Left ventricle myocardium inferior (tissue), 1 donor: ENCODE results near the gene TIAM2. TPM values are rescaled to one million over a fixed set of nuclear protein-coding genes. Genes with fewer than 3 reads are reported as not detected.

ENCODE experiments used
- DNase-seq: peaks from one replicate; pipeline ENCODE4 v3.0.0-alpha.2; 2020
- H3K27ac ChIP-seq: fragments of 200-600 bp; replicated peaks from 2 replicates; pipeline ENCODE4 v1.8.0; 2021
- H3K27me3 ChIP-seq: fragments of 200-600 bp; 2 replicates; pipeline ENCODE4 v1.8.0; 2021; ENCODE audit warnings: low read depth
- H3K36me3 ChIP-seq: fragments of 200-600 bp; 2 replicates; pipeline ENCODE4 v1.8.0; 2021
- H3K4me1 ChIP-seq: fragments of 200-600 bp; 2 replicates; pipeline ENCODE4 v1.8.0; 2021
- H3K4me3 ChIP-seq: fragments of 200-600 bp; 2 replicates; pipeline ENCODE4 v1.8.0; 2021; ENCODE audit warnings: mild to moderate bottlenecking, moderate library complexity
- H3K9me3 ChIP-seq: fragments of 200-600 bp; replicated peaks from 2 replicates; pipeline ENCODE4 v1.8.0; 2021
- CTCF ChIP-seq: fragments of 200-600 bp; IDR thresholded peaks from 2 replicates; pipeline ENCODE4 v1.8.0; 2021; ENCODE audit warnings: antibody characterized with exemption, mild to moderate bottlenecking, borderline replicate concordance
- intact Hi-C: fragments of 100-400 bp; cut with micrococcal nuclease; formaldehyde crosslinking; loops from one replicate; pipeline ENCODE4 v1.11.0; 2022
- total RNA-seq: library from RNA; stranded (reverse); fragmentation: NEBNext Ultra II Directional; extraction: Animal tissue kit (Norgen Biotek cat#: 25700); gene quantifications from one replicate; pipeline ENCODE4 v1.2.1, GENCODE V29; 2021
- donor health status: DM: no; HTN: yes; CAD: no; lungs with severe emphysema.

Gene TIAM2
- total RNA-seq, 1 donor from 2014 or later, result 12.0 TPM

GRCh38 chr6:155261111-155261900 lies 266.2 kb downstream of the TIAM2 start:
- H3K36me3 ChIP-seq, result peaks cover 38% of the 10 kb centered on the region
- H3K9me3 ChIP-seq, result no peaks in the 10 kb centered on the region
- no peak overlapping the region for H3K4me3 ChIP-seq

GRCh38 chr6:155262655-155263054 lies 267.5 kb downstream of the TIAM2 start:
- peaks cover 24% of the 10 kb centered on the region for H3K36me3 ChIP-seq
- intact Hi-C loops, result no loop called here
- DNase-seq, result no peak
- peaks cover 30% of the 10 kb centered on the region for H3K4me1 ChIP-seq
- H3K27ac ChIP-seq, result no peak overlapping the region
- no peak overlapping the region for H3K4me3 ChIP-seq
- TF ChIP-seq CTCF, result no peak
- H3K9me3 ChIP-seq, result no peaks in the 10 kb centered on the region
- H3K27me3 ChIP-seq, result no peaks in the 10 kb centered on the region

More at GRCh38 chr6:155261111-155261900, 266.2 kb downstream of the TIAM2 start:
- intact Hi-C loops, result no loop called here
- no peak for TF ChIP-seq CTCF
- no peaks in the 10 kb centered on the region for H3K27me3 ChIP-seq
- H3K27ac ChIP-seq, result no peak overlapping the region
- DNase-seq, result no peak
- H3K4me1 ChIP-seq, result peaks cover 31% of the 10 kb centered on the region

- Histone ChIP-seq H3K27ac (peak within 1 kb of the TSS; percentile 25), H3K4me1 (peaks cover 36% of the 10 kb centered on the region), H3K27me3 (no peaks in the 10 kb centered on the region), H3K36me3 (peaks cover 15% of the 10 kb centered on the region), H3K4me3 (no peak within 1 kb of the TSS), H3K9me3 (no peaks in the 10 kb centered on the region)
- intact Hi-C loops, result no loop called here
- no peak for TF ChIP-seq CTCF
- DNase-seq, result no peak
Measured at GRCh38 chr6:155263373-155264063, 268.4 kb downstream of the TIAM2 start, which contains the start of gene CLDN20. Gene CLDN20, plus strand, starts transcription at chr6:155264013. Its CDS starts 11,707 bp downstream, at chr6:155275720.

GRCh38 chr6:155264693-155265320 lies 269.7 kb downstream of the TIAM2 start:
- no peak overlapping the region for H3K4me3 ChIP-seq
- TF ChIP-seq CTCF, result no peak
- H3K36me3 ChIP-seq, result peaks cover 6% of the 10 kb centered on the region
- intact Hi-C loops, result no loop called here
- no peak overlapping the region for H3K27ac ChIP-seq
- H3K9me3 ChIP-seq, result no peaks in the 10 kb centered on the region
- DNase-seq, result no peak
- peaks cover 36% of the 10 kb centered on the region for H3K4me1 ChIP-seq
- H3K27me3 ChIP-seq, result no peaks in the 10 kb centered on the region

- Histone ChIP-seq H3K36me3 (no peaks in the 10 kb centered on the region), H3K4me1 (peaks cover 31% of the 10 kb centered on the region), H3K27ac (no peak overlapping the region), H3K4me3 (no peak overlapping the region), H3K9me3 (no peaks in the 10 kb centered on the region), H3K27me3 (no peaks in the 10 kb centered on the region)
- TF ChIP-seq CTCF, result no peak
- no peak for DNase-seq
- intact Hi-C loops, result no loop called here
Measured at GRCh38 chr6:155265843-155266535, 270.9 kb downstream of the TIAM2 start.
